OCI-M1 (cell line): ENCODE measurements around the gene EPHA2.
A peak's percentile ranks its signal among the peaks of the same experiment; 100 is the strongest.
"Not testable (repeated sequence)": the region's sequence is repeated elsewhere in the genome, so short reads cannot be mapped to it uniquely, and the experiment has no call there.

Experiments used
- DNase-seq: peaks from one replicate; lab custom pipeline; 2025; lab: John Stamatoyannopoulos, UW

EPHA2 gene

DNA sequence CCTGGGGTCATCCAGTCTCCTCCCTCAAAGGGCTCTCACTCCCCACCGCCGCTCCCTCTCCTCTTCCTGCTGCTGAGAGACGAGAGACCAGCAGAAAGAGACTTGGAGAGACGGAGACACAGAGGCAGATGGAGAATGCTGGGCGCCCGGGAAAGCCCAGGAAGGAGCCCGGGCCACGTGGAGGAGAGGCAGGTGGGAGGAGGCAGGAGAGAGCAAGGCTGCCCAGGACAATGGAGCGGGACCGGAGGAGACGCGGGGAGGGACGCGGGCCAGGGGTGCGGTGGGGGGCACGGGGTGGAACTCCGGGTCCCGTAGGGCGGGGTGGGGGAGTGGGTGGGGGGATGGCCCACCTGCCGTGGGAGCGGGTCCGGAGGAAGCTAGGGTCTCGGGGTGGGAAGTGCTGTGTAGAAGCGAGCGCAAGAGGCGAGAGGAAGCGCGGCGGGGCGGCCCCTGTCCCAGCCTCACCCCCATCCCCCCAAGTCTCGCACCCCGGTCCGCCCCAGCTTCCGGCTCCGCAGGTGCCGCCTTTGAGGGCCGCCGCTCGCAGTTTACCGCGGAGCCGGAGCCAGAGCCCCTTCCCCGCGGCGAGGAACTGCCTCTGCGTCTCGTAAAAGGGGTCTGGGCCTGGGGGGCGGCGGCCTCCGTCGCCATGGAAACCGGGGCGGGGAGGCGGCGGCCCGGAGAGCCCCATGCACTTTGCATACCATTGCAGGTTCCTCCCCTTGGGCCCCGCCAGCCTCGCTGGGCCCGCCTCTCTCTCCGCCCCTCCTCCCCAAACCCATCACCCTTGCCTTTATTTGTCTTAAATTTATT lies 11.7 kb upstream of the EPHA2 start:
- no peak for DNase-seq

DNA sequence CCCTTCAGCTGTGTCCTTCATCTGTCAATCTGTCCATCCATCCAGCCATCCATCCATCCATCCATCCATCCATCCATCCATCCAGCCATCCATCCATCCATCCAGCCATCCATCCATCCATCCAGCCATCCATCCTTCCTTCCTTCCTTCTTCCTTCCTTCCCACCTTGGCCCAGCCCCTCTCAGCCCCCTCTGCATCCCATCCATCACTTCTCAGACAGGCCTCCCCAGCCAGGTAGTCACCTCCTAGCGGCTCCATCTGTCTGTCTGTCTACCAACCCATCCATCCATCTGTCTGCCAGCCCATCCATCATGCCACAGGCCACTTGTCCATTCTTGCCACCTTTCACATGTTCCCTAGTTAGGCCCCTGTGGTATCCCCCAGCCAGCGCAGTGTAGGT lies 10.2 kb upstream of the EPHA2 start:
- DNase-seq: no peak

GRCh38 chr1:16165548-16165947 lies 9.7 kb upstream of the EPHA2 start:
- no peak for DNase-seq

GRCh38 chr1:16165073-16165364 lies 9.2 kb upstream of the EPHA2 start:
- DNase-seq: no peak

GRCh38 chr1:16164213-16165072 lies 8.6 kb upstream of the EPHA2 start:
- peak; percentile 43 for DNase-seq

- not testable (repeated sequence) for DNase-seq
Observed at GRCh38 chr1:16163608-16164212, 7.8 kb upstream of the EPHA2 start.

- no peak for DNase-seq
Observed at GRCh38 chr1:16162163-16162822, 6.4 kb upstream of the EPHA2 start.

DNA sequence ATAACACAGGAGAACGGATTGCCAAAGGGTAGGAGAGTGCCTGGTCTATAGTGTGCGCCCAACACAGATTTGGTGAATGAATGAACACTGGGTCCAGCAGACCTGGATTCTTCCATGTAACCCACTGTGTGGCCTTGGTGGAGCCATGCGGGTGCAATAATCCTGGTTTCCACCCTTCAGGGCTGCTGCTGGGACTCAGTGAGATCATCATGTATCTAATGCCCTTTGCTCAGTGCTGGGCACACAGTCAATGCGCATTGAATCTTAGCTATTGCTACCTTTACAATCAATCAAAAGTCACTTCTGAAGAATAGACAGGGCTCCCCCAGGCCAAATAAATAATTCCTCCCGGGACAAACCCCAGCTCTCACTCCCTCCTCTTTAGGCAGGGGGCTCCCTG lies 5.8 kb upstream of the EPHA2 start:
- DNase-seq: no peak

- DNase-seq: no peak
Observed at GRCh38 chr1:16158993-16159831, 3.3 kb upstream of the EPHA2 start.

GRCh38 chr1:16158025-16158424 lies 2.2 kb upstream of the EPHA2 start:
- no peak for DNase-seq

- no peak for DNase-seq
Observed at GRCh38 chr1:16156848-16157495, 1.1 kb upstream of the EPHA2 start.

- no peak for DNase-seq
Observed at GRCh38 chr1:16153999-16154673, 1.7 kb downstream of the EPHA2 start.

DNA sequence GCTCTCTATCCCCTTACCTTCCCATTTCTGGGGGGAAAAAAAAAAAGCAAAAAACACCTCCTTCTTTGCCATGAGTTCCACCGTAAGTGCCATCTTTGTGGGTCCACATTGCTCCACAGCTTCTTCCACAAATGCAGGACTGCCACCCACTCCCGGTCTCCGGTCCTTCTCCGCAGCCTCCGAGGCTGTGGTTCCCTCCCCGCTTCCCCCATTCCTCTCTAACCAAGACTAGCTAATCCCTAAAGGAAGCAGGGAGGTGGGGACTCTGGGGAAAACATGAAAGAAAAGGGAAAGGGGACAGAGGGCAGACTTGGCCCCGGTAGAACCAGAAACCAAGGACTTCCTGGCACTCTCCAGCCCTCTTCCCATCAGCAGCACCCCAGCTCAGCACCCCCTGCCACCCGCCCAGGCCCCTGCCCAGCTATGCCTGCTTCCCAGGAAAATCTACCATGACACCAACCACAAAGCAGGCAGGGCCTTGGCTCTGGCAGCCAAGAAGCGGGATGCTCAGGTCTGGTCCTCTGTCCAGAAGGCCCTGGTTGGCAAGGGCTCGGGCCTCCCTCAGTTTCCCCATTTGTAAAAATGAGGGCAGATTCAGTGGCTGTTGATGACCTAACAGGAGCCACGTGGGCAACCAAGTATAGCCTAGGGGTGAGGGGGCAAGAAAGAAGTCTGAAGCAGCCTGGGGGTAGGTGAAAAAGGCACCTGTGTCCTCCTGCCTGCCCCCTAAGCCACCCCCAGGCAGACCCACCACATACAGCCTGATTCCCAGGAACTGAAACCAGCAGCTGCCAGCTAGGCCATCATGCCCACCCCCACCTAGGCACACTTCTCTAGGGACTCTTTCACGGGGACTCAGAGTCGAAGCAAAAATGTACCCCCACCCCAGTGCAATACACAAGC lies 2.5 kb downstream of the EPHA2 start:
- DNase-seq: no peak

GRCh38 chr1:16152481-16153087 lies 3.3 kb downstream of the EPHA2 start:
- DNase-seq: no peak

- no peak for DNase-seq
Observed at GRCh38 chr1:16151995-16152384, 3.9 kb downstream of the EPHA2 start.

DNA sequence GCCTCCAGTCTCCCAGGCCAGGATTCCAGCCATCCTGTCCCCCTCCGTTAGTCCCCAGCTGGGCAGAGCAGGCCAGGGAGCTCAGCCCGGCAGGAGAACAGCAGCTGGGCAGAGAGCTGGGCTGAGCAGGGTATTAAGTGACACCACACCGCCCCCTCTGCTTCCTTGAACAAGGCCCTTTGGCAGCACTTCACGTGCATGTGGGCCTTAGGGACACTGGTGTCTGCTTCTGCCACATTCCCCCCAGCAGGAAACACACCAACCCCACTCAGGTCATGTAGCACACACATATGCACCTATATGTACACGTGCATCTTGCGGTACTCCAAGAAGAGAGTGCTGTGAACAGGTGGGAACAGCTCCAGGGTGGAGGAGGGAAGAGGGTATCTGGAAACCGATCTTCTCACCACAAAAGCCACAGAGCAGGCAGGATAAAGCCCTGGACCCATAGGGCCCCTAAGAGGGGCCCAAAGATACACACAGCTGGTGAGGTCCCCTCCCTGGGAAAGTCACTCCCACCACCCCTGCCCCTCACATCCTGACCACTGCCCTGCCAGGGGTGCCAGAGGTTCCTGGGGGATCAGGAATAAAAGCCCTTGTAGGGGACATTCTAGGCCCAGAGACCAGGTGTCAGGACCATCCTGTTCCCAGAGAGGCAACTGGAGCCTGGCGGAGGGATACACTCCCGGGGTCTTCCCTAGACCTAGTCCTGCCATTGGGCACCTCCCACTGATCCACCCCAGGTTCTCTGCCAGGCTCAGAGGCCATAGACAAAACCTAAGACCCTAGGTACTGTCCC lies 4.5 kb downstream of the EPHA2 start:
- peak; percentile 80 for DNase-seq

GRCh38 chr1:16150508-16150907 lies 5.4 kb downstream of the EPHA2 start:
- no peak for DNase-seq
